ENCODE data around the gene TOX3. TPM values are rescaled to one million over a fixed set of nuclear protein-coding genes. Genes with fewer than 3 reads are reported as not detected.

TOX3 gene
- total RNA-seq, 4 donors from 2014 or later, result 0.11 TPM; not detected in 3

DNA sequence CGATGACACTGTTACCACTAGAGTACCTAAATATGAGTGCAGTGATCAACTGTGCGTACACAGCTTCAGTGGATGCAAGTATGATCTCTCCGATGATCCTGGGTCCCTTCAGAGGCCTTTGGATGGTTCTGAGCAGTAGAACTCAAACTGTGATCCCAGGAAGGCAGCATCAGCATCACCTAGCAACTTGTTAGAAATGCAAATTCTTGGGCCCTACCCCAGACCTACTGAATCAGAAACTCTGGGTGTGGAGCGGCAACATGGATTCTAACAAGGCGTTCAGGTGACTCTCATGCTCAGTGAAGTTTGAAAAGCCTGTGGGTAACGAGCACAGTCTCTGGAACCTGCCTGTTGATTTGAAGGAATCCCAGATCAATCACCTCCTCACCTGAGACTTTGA is 25.4 kb downstream of the TOX3 start:
- 94% methylated on average over 6 of the region's 6 CpGs for WGBS
- intact Hi-C loops (cut with DNase I), result no loop called here
- no peak for TF ChIP-seq EP300 (IDR thresholded peaks at IDR 0.05)
- no peak for TF ChIP-seq POLR2AphosphoS5 (IDR thresholded peaks at IDR 0.05)
- TF ChIP-seq, protein P1, sequence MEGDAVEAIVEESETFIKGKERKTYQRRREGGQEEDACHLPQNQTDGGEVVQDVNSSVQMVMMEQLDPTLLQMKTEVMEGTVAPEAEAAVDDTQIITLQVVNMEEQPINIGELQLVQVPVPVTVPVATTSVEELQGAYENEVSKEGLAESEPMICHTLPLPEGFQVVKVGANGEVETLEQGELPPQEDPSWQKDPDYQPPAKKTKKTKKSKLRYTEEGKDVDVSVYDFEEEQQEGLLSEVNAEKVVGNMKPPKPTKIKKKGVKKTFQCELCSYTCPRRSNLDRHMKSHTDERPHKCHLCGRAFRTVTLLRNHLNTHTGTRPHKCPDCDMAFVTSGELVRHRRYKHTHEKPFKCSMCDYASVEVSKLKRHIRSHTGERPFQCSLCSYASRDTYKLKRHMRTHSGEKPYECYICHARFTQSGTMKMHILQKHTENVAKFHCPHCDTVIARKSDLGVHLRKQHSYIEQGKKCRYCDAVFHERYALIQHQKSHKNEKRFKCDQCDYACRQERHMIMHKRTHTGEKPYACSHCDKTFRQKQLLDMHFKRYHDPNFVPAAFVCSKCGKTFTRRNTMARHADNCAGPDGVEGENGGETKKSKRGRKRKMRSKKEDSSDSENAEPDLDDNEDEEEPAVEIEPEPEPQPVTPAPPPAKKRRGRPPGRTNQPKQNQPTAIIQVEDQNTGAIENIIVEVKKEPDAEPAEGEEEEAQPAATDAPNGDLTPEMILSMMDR (IDR thresholded peaks at IDR 0.05), result no peak
- TF ChIP-seq POLR2A (IDR thresholded peaks at IDR 0.05; ENCODE audit: low read depth), result no peak
- no peaks in the 10 kb centered on the region for H3K9me3 ChIP-seq
- H3K4me1 ChIP-seq, result no peaks in the 10 kb centered on the region
- H3K36me3 ChIP-seq, result no peaks in the 10 kb centered on the region
- no peak overlapping the region for H3K4me3 ChIP-seq
- DNase-seq (ENCODE audit: extremely low spot score), result no peak
- no peak overlapping the region for H3K27ac ChIP-seq (replicated peaks in 1 of 4)
- H3K27me3 ChIP-seq, result no peaks in the 10 kb centered on the region

DNA sequence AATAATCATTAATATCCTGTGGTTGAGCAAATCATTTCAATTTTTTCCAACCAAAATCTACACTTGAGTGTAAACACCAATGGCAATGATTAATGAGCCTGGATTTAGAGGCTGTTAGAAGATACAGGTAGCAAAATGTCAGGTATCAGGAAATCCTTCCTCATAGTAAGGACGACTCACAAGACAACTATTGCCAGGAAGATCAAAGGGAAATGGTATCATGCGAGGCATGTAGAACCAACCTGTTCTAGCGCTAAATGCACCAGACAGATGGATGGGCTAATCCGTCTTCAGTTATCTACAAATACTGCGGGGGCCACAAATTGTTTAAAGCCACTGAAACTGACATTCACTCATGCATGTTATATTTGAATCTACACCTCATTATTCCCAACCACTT is 28.1 kb downstream of the TOX3 start:
- 66% methylated on average over 5 of the region's 5 CpGs for WGBS
- intact Hi-C loops (cut with DNase I), result no loop called here

DNA sequence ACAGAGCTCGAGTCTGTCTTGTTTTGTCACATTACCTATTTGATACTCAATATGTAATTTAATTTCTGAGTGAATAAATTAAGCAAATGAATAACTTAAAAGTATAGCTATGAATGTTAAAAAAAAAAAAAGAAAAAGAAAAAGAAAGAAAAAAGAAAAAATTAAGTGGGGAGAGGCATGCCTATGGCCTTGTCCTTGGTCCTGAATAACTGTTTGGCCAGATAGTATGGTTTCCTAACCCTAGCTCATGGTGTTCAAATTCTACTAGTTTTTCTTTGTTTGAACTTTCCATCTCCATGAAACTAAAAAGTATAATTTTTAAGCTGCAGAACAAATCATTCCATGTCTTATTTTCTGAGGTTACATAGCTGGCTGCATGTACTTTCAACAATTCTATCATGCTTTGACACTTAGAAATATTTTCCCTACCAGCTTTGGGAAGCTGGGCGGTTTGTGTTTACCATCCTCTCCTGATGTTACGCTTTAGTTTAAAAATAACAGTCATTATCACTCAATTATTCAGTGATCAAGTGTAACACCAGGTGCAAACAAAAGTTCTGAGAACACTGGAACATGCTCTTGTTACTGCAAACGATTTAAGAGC is 31.8 kb downstream of the TOX3 start:
- TF ChIP-seq, protein P1 (IDR thresholded peaks at IDR 0.05), result no peak
- TF ChIP-seq POLR2A (IDR thresholded peaks at IDR 0.05; ENCODE audit: low read depth), result no peak
- TF ChIP-seq EP300 (IDR thresholded peaks at IDR 0.05), result no peak
- TF ChIP-seq POLR2AphosphoS5 (IDR thresholded peaks at IDR 0.05), result no peak
- Histone ChIP-seq H3K4me1 (no peaks in the 10 kb centered on the region), H3K27ac (replicated peaks in 1 of 4) (no peak overlapping the region), H3K36me3 (no peaks in the 10 kb centered on the region), H3K27me3 (no peaks in the 10 kb centered on the region), H3K9me3 (no peaks in the 10 kb centered on the region), H3K4me3 (no peak overlapping the region)
- DNase-seq (ENCODE audit: extremely low spot score), result no peak
- 42% methylated on average over 4 of the region's 4 CpGs for WGBS
- intact Hi-C loops (cut with DNase I), result no loop called here

More for the DNA sequence above, 28.1 kb downstream of the TOX3 start:
- DNase-seq (ENCODE audit: extremely low spot score), result no peak
- H3K36me3 ChIP-seq, result no peaks in the 10 kb centered on the region
- H3K27ac ChIP-seq (replicated peaks in 1 of 4), result no peak overlapping the region
- H3K9me3 ChIP-seq, result no peaks in the 10 kb centered on the region
- TF ChIP-seq POLR2AphosphoS5 (IDR thresholded peaks at IDR 0.05) (no peak), POLR2A (IDR thresholded peaks at IDR 0.05; ENCODE audit: low read depth) (no peak), EP300 (IDR thresholded peaks at IDR 0.05) (no peak)
- TF ChIP-seq, protein P1 (IDR thresholded peaks at IDR 0.05), result no peak
- no peak overlapping the region for H3K4me3 ChIP-seq
- H3K4me1 ChIP-seq, result no peaks in the 10 kb centered on the region
- no peaks in the 10 kb centered on the region for H3K27me3 ChIP-seq

DNA sequence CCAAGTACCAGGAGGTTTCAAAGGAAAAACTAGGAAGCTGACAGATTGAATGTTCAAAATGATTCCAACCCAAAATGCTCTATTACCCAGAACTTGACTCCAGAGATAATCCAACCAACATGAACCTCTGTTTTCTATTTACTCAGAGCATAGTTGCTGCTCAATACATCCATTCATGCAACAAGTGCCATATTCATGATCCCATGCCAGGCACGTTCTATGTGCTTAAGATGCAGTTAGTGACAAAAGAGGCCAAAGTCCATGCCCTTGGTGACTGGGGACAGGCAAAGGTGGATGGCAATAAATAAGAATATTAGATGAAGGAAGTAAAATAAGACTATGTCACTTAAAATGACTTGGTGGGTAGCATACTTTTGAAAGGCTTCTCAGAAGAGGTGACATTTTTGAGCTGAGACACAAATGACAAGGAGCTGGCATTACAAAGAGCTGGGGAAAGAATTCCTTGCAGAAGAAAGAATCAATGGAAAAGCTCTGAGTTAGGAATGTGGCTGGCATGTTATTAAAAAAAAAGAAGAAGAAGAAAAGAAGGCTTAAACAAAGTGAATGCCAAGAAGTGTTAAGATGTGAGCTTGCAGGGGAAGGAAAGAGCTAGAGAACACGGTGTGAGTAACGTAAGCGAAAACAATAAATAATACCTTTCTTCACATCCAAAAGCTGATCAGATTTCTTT is 34.5 kb downstream of the TOX3 start:
- DNase-seq (ENCODE audit: extremely low spot score), result no peak
- Histone ChIP-seq H3K4me3 (no peak overlapping the region), H3K36me3 (no peaks in the 10 kb centered on the region), H3K9me3 (no peaks in the 10 kb centered on the region), H3K27ac (replicated peaks in 1 of 4) (no peak overlapping the region), H3K4me1 (no peaks in the 10 kb centered on the region), H3K27me3 (no peaks in the 10 kb centered on the region)
- intact Hi-C loops (cut with DNase I), result no loop called here
- WGBS, result 85% methylated on average over 4 of the region's 4 CpGs
- no peak for TF ChIP-seq POLR2AphosphoS5 (IDR thresholded peaks at IDR 0.05)
- TF ChIP-seq, protein P1 (IDR thresholded peaks at IDR 0.05), result no peak
- TF ChIP-seq EP300 (IDR thresholded peaks at IDR 0.05), result no peak
- no peak for TF ChIP-seq POLR2A (IDR thresholded peaks at IDR 0.05; ENCODE audit: low read depth)
